ENCODE results near the gene ADK.

- TF ChIP-seq CTCF (IDR thresholded peaks at IDR 0.05 in 4 of 5, conservative IDR thresholded peaks at IDR 0.05 in 1 of 5) (no peak), POLR2A (IDR thresholded peaks at IDR 0.05) (no peak)
Measured at GRCh38 chr10:74343804-74344203, 192.8 kb downstream of the ADK start.
